GM18508 (cell line): ENCODE measurements around the gene CEP89.
"Not testable (repeated sequence)": the region's sequence is repeated elsewhere in the genome, so short reads cannot be mapped to it uniquely, and the experiment has no call there.

ENCODE experiments used
- ATAC-seq: cut with Tn5 transposase; IDR thresholded peaks from one replicate; pipeline ENCODE4 v1.9.1; 2021; ENCODE audit warnings: moderate number of reproducible peaks; ENCODE audit not compliant: insufficient read depth, unreplicated experiment

The CEP89 gene

GRCh38 chr19:32901504-32902161 is 70.1 kb downstream of the CEP89 start:
- ATAC-seq, result no peak

GRCh38 chr19:32896516-32897214 is 75.1 kb downstream of the CEP89 start:
- ATAC-seq, result no peak

GRCh38 chr19:32895384-32895783 is 76.4 kb downstream of the CEP89 start:
- peak; percentile 76 for ATAC-seq

GRCh38 chr19:32891609-32892008 is 80.1 kb downstream of the CEP89 start:
- no peak for ATAC-seq

GRCh38 chr19:32890841-32891240 is 80.9 kb downstream of the CEP89 start:
- ATAC-seq, result no peak

- no peak for ATAC-seq
These were observed 81.4 kb downstream of the CEP89 start for GRCh38 chr19:32890326-32890725.

GRCh38 chr19:32889137-32889934 is 82.4 kb downstream of the CEP89 start:
- no peak for ATAC-seq

- ATAC-seq, result no peak
These were observed 84.1 kb downstream of the CEP89 start for GRCh38 chr19:32887572-32888215.

- ATAC-seq, result no peak
These were observed 85.5 kb downstream of the CEP89 start for GRCh38 chr19:32886241-32886640.

- ATAC-seq, result not testable (repeated sequence)
These were observed 86.5 kb downstream of the CEP89 start for GRCh38 chr19:32885255-32885654.

- no peak for ATAC-seq
These were observed 90.0 kb downstream of the CEP89 start for GRCh38 chr19:32881766-32882165.

- no peak for ATAC-seq
These were observed 91.1 kb downstream of the CEP89 start for GRCh38 chr19:32880622-32881021.

- ATAC-seq, result no peak
These were observed 92.0 kb downstream of the CEP89 start for GRCh38 chr19:32879741-32880140.

GRCh38 chr19:32878988-32879387 is 92.8 kb downstream of the CEP89 start:
- no peak for ATAC-seq

- ATAC-seq, result no peak
These were observed 93.6 kb downstream of the CEP89 start for GRCh38 chr19:32877977-32878745.

GRCh38 chr19:32877323-32877912 is 94.3 kb downstream of the CEP89 start:
- no peak for ATAC-seq

GRCh38 chr19:32876919-32877285 is 94.9 kb downstream of the CEP89 start:
- ATAC-seq, result no peak

GRCh38 chr19:32876236-32876918 is 95.4 kb downstream of the CEP89 start:
- ATAC-seq, result no peak

- no peak for ATAC-seq
These were observed 96.3 kb downstream of the CEP89 start for GRCh38 chr19:32875428-32875827.
